Measurements from ENCODE around the gene RTBDN.

GRCh38 chr19:12784871-12785430, 49.4 kb downstream of the RTBDN start:
- TF ChIP-seq CTCF (IDR thresholded peaks at IDR 0.05) (no peak), TCF7L2 (IDR thresholded peaks at IDR 0.05; ENCODE audit: low read depth, low read length) (no peak), POLR2AphosphoS5 (IDR thresholded peaks at IDR 0.05; ENCODE audit: low read depth, low read length) (no peak), REST (IDR thresholded peaks at IDR 0.05; ENCODE audit: insufficient read depth in 1 of 2, low read depth in 2 of 2, low read length in 1 of 2) (no peak), SIN3A (IDR thresholded peaks at IDR 0.05; ENCODE audit: borderline replicate concordance, insufficient read depth, low read depth, low read length) (no peak)

Data from Panc1 (cell line).